ENCODE results near the gene NAXD.

- TF ChIP-seq CTCF (IDR thresholded peaks at IDR 0.05; ENCODE audit: poor library complexity, severe bottlenecking) (no peak), EP300 (conservative IDR thresholded peaks at IDR 0.05; ENCODE audit: poor library complexity, severe bottlenecking) (no peak), EZH2 (IDR thresholded peaks at IDR 0.05; ENCODE audit: borderline replicate concordance, insufficient read depth, low read length, poor library complexity, severe bottlenecking) (no peak), TAF1 (IDR thresholded peaks at IDR 0.05; ENCODE audit: low read depth) (no peak), REST (IDR thresholded peaks at IDR 0.05; ENCODE audit: borderline replicate concordance) (no peak), POLR2AphosphoS5 (IDR thresholded peaks at IDR 0.05) (no peak), RAD21 (conservative IDR thresholded peaks at IDR 0.05) (no peak), SMC3 (conservative IDR thresholded peaks at IDR 0.05; ENCODE audit: poor library complexity) (no peak)
Measured at GRCh38 chr13:110642291-110642981, 27.1 kb downstream of the NAXD start.

Measured in neural cell (in vitro differentiated cells).